ENCODE data around the gene FGFR4. TPM values are rescaled to one million over a fixed set of nuclear protein-coding genes. Genes with fewer than 3 reads are reported as not detected.
A peak's percentile ranks its signal among the peaks of the same experiment; 100 is the strongest.

The FGFR4 gene
- total and polyA plus RNA-seq, 2 donors (not counting 1 experiment from before 2014, with no cell fraction given), result 12.6 to 28.4 TPM

- no peak overlapping the region for H3K4me3 ChIP-seq (replicated peaks in 1 of 4; ENCODE audit: control extremely low read depth in 1 of 4, insufficient read depth in 1 of 4, low read depth in 3 of 4, low read length in 4 of 4)
- DNase-seq (ENCODE audit: low read depth in 2 of 2), result no peak
- peaks cover 5% of the 10 kb centered on the region for H3K36me3 ChIP-seq (ENCODE audit: control insufficient read depth, insufficient read depth, low read length)
- H3K9ac ChIP-seq (ENCODE audit: insufficient read depth, low read length), result no peak overlapping the region
- peaks cover 3% of the 10 kb centered on the region for H3K4me1 ChIP-seq (ENCODE audit: control insufficient read depth, extremely low read depth, insufficient read depth, low read length)
- no peak overlapping the region for H3K4me2 ChIP-seq (ENCODE audit: extremely low read depth, insufficient read depth, low read length)
- H3K27ac ChIP-seq (ENCODE audit: insufficient read depth, low read length), result no peak overlapping the region
- TF ChIP-seq CTCF (conservative IDR thresholded peaks at IDR 0.05 in 1 of 2, IDR thresholded peaks at IDR 0.05 in 1 of 2; ENCODE audit: low read depth in 1 of 2, low read length in 2 of 2), result no peak
- no peak for TF ChIP-seq EZH2 (IDR thresholded peaks at IDR 0.05; ENCODE audit: low read length, missing control alignments)
- H3K9me3 ChIP-seq (ENCODE audit: control insufficient read depth, insufficient read depth, low read depth, low read length), result no peaks in the 10 kb centered on the region
- H3K79me2 ChIP-seq (ENCODE audit: control insufficient read depth, insufficient read depth, low read length), result peaks cover 57% of the 10 kb centered on the region
- H2AFZ ChIP-seq (ENCODE audit: low read length), result no peak overlapping the region
- H4K20me1 ChIP-seq (ENCODE audit: control insufficient read depth, extremely low read depth, insufficient read depth, low read length), result no peaks in the 10 kb centered on the region
- no peaks in the 10 kb centered on the region for H3K27me3 ChIP-seq (ENCODE audit: control insufficient read depth, insufficient read depth, low read length)
Measured at GRCh38 chr5:177142778-177143177, 56.1 kb downstream of the FGFR4 start.

- Histone ChIP-seq H3K36me3 (ENCODE audit: control insufficient read depth, insufficient read depth, low read length) (peaks cover 4% of the 10 kb centered on the region), H3K27me3 (ENCODE audit: control insufficient read depth, insufficient read depth, low read length) (no peaks in the 10 kb centered on the region), H3K27ac (ENCODE audit: insufficient read depth, low read length) (peak overlapping the region; percentile 43), H2AFZ (ENCODE audit: low read length) (no peak overlapping the region), H3K4me1 (ENCODE audit: control insufficient read depth, extremely low read depth, insufficient read depth, low read length) (peaks cover 3% of the 10 kb centered on the region), H3K4me2 (ENCODE audit: extremely low read depth, insufficient read depth, low read length) (no peak overlapping the region), H3K9me3 (ENCODE audit: control insufficient read depth, insufficient read depth, low read depth, low read length) (no peaks in the 10 kb centered on the region), H3K4me3 (replicated peaks in 1 of 4; ENCODE audit: control extremely low read depth in 1 of 4, insufficient read depth in 1 of 4, low read depth in 3 of 4, low read length in 4 of 4) (no peak overlapping the region), H4K20me1 (ENCODE audit: control insufficient read depth, extremely low read depth, insufficient read depth, low read length) (no peaks in the 10 kb centered on the region), H3K79me2 (ENCODE audit: control insufficient read depth, insufficient read depth, low read length) (peaks cover 40% of the 10 kb centered on the region), H3K9ac (ENCODE audit: insufficient read depth, low read length) (no peak overlapping the region)
- TF ChIP-seq EZH2 (IDR thresholded peaks at IDR 0.05; ENCODE audit: low read length, missing control alignments), result no peak
- DNase-seq (ENCODE audit: low read depth in 2 of 2), result peak; percentile 44 to 59
Measured at GRCh38 chr5:177146891-177147638, 60.4 kb downstream of the FGFR4 start.

Other genes starting within 250 kb of the FGFR4 start
- under 0.01 TPM in 1 of 2 replicates, not detected in the other for gene HK3, start 187.6 kb upstream of the FGFR4 start, total RNA-seq
- not detected in 2 replicates for gene HK3, start 187.6 kb upstream of the FGFR4 start, polyA plus RNA-seq
- 36.2 and 36.7 TPM in 2 replicates for gene UIMC1, start 80.1 kb upstream of the FGFR4 start, total RNA-seq
- 19.4 and 22.4 TPM in 2 replicates for gene UIMC1, start 80.1 kb upstream of the FGFR4 start, polyA plus RNA-seq
- gene ZNF346, start 64.2 kb upstream of the FGFR4 start, total RNA-seq, result 12.8 and 14.9 TPM in 2 replicates
- 11.9 and 14.0 TPM in 2 replicates for gene ZNF346, start 64.2 kb upstream of the FGFR4 start, polyA plus RNA-seq
- gene NSD1, start 46.9 kb downstream of the FGFR4 start, total RNA-seq, result 36.0 and 52.8 TPM in 2 replicates
- gene NSD1, start 46.9 kb downstream of the FGFR4 start, polyA plus RNA-seq, result 16.5 and 19.3 TPM in 2 replicates
- 22.1 and 25.9 TPM in 2 replicates for gene RAB24, start 216.8 kb downstream of the FGFR4 start, total RNA-seq
- gene RAB24, start 216.8 kb downstream of the FGFR4 start, polyA plus RNA-seq, result 27.9 and 34.2 TPM in 2 replicates
- gene PRELID1, start 216.9 kb downstream of the FGFR4 start, total RNA-seq, result 56.8 and 64.2 TPM in 2 replicates
- 145 and 226 TPM in 2 replicates for gene PRELID1, start 216.9 kb downstream of the FGFR4 start, polyA plus RNA-seq
- gene MXD3, start 225.0 kb downstream of the FGFR4 start, total RNA-seq, result 1.0 and 6.6 TPM in 2 replicates
- gene MXD3, start 225.0 kb downstream of the FGFR4 start, polyA plus RNA-seq, result 1.8 and 3.4 TPM in 2 replicates

Data from fibroblast of lung (primary cell).